ENCODE results near the gene C19orf85. TPM values are rescaled to one million over a fixed set of nuclear protein-coding genes. Genes with fewer than 3 reads are reported as not detected.

The C19orf85 gene
- total and polyA plus RNA-seq, 2 experiments from 2014 or later, result 1.7 to 3.4 TPM

- H3K9me2 ChIP-seq (ENCODE audit: insufficient read depth), result no peaks in the 10 kb centered on the region
- no peak overlapping the region for H3K4me3 ChIP-seq
- Mint-ChIP-seq H3K36me3 (ENCODE audit: low read depth) (no peaks in the 10 kb centered on the region; the same call in 2 of the 3 replicates), H3K27me3 (ENCODE audit: insufficient read depth, low read depth, poor library complexity) (peaks cover 62% of the 10 kb centered on the region), H3K27ac (no peak overlapping the region), H3K9me3 (no peaks in the 10 kb centered on the region; the same call in none of the 3 replicates), H3K4me3 (no peak overlapping the region; the same call in 2 of the 3 replicates), H3K4me1 (peaks cover 22% of the 10 kb centered on the region)
- ATAC-seq (no peak), DNase-seq (ENCODE audit: low spot score) (no peak)
- H2AFZ ChIP-seq, result no peak overlapping the region
- H4K20me1 ChIP-seq (replicated peaks; ENCODE audit: insufficient read depth), result no peaks in the 10 kb centered on the region
- H3K27me3 ChIP-seq (ENCODE audit: insufficient read depth), result peaks cover 88% of the 10 kb centered on the region
- H3F3A ChIP-seq (replicated peaks; ENCODE audit: low read depth), result peaks cover 14% of the 10 kb centered on the region
- TF ChIP-seq POLR2AphosphoS5 (IDR thresholded peaks at IDR 0.05; ENCODE audit: low read depth) (no peak), STAT1 (IDR thresholded peaks at IDR 0.05; ENCODE audit: unreplicated experiment) (no peak), NANOG (IDR thresholded peaks at IDR 0.05; ENCODE audit: borderline replicate concordance) (no peak), CREB1 (CRISPR knock-in tag; IDR thresholded peaks at IDR 0.05; ENCODE audit: low read depth) (no peak), EZH2phosphoT487 (IDR thresholded peaks at IDR 0.05; ENCODE audit: unreplicated experiment) (no peak), ZNF462 (CRISPR knock-in tag; IDR thresholded peaks at IDR 0.05) (no peak), ZNF331 (CRISPR knock-in tag; IDR thresholded peaks at IDR 0.05; ENCODE audit: low read depth) (no peak)
- H3K79me2 ChIP-seq (replicated peaks; ENCODE audit: insufficient read depth), result no peaks in the 10 kb centered on the region
- no peak overlapping the region for H3K27ac ChIP-seq (ENCODE audit: low read depth)
- H3K4me1 ChIP-seq (ENCODE audit: insufficient read depth), result peaks cover 12% of the 10 kb centered on the region; the same call in 1 of the 2 replicates
- H3K4me2 ChIP-seq, result no peak overlapping the region
- no peaks in the 10 kb centered on the region for H3K36me3 ChIP-seq (ENCODE audit: insufficient read depth)
These were observed 19.9 kb downstream of the C19orf85 start for GRCh38 chr19:55444646-55445045.
